KMS-11 (cell line): Measurements from ENCODE around the gene TREM1.
A peak's percentile ranks its signal among the peaks of the same experiment; 100 is the strongest.

Source experiments
- H2AFZ ChIP-seq: fragments of 200-600 bp; sonication (generic); 2 replicates; pipeline ENCODE4 v1.6.1; 2016; ENCODE audit warnings: antibody characterized with exemption, mixed run types, low read depth
- H3K27ac ChIP-seq: fragments of 200-600 bp; sonication (generic); 2 replicates; pipeline ENCODE4 v1.6.1; 2016; ENCODE audit warnings: mild to moderate bottlenecking, mixed run types
- H3K27me3 ChIP-seq: fragments of 200-600 bp; sonication (generic); 2 replicates; pipeline ENCODE4 v1.6.1; 2017; ENCODE audit warnings: mild to moderate bottlenecking, low read depth, mixed run types, moderate library complexity; ENCODE audit not compliant: insufficient read depth
- H3K36me3 ChIP-seq: fragments of 200-600 bp; sonication (generic); 2 replicates; pipeline ENCODE4 v1.6.1; 2017; ENCODE audit warnings: mild to moderate bottlenecking, mixed run types; ENCODE audit not compliant: insufficient read depth
- H3K4me1 ChIP-seq: fragments of 200-600 bp; sonication (generic); 2 replicates; pipeline ENCODE4 v1.6.1; 2016; ENCODE audit warnings: mild to moderate bottlenecking, low read depth, mixed run types; ENCODE audit not compliant: poor library complexity, severe bottlenecking
- H3K4me2 ChIP-seq: fragments of 200-600 bp; sonication (generic); 2 replicates; pipeline ENCODE4 v1.7.0; 2016; ENCODE audit warnings: mild to moderate bottlenecking, mixed run types
- H3K4me3 ChIP-seq: fragments of 200-600 bp; sonication (generic); IDR thresholded peaks from 2 replicates; pipeline ENCODE4 v1.6.1; 2017; ENCODE audit warnings: low read depth, low read length, mixed read lengths; ENCODE audit not compliant: insufficient read depth
- H3K79me2 ChIP-seq: fragments of 200-600 bp; sonication (generic); 2 replicates; pipeline ENCODE4 v1.6.1; 2016; ENCODE audit warnings: low read depth, mixed run types; ENCODE audit not compliant: insufficient read depth
- H3K9ac ChIP-seq: fragments of 200-600 bp; sonication (generic); 2 replicates; pipeline ENCODE4 v1.6.1; 2016; ENCODE audit warnings: mild to moderate bottlenecking, mixed run types
- H4K20me1 ChIP-seq: fragments of 200-600 bp; sonication (generic); 2 replicates; pipeline ENCODE4 v1.6.1; 2016; ENCODE audit warnings: mild to moderate bottlenecking, mixed run types; ENCODE audit not compliant: insufficient read depth
- CTCF ChIP-seq: fragments of 200-600 bp; sonication (generic); conservative IDR thresholded peaks from 2 replicates; pipeline ENCODE4 v1.6.1; 2017; ENCODE audit warnings: low read depth, mild to moderate bottlenecking, antibody characterized with exemption, low read length, moderate library complexity, mixed read lengths

The TREM1 gene

GRCh38 chr6:41318261-41318653 is 31.8 kb upstream of the TREM1 start:
- Histone ChIP-seq H3K4me2 (peak overlapping the region; percentile 44; the same call in 1 of the 2 replicates), H4K20me1 (no peaks in the 10 kb centered on the region), H3K27me3 (no peaks in the 10 kb centered on the region), H2AFZ (peak overlapping the region; percentile 80), H3K4me3 (no peak overlapping the region), H3K27ac (no peak overlapping the region), H3K9ac (peak overlapping the region; percentile 38), H3K79me2 (no peaks in the 10 kb centered on the region), H3K4me1 (no peaks in the 10 kb centered on the region), H3K36me3 (no peaks in the 10 kb centered on the region)
- TF ChIP-seq CTCF, result no peak

- Histone ChIP-seq H3K36me3 (no peaks in the 10 kb centered on the region), H3K4me2 (no peak overlapping the region), H3K79me2 (no peaks in the 10 kb centered on the region), H3K4me3 (no peak overlapping the region), H2AFZ (no peak overlapping the region), H4K20me1 (no peaks in the 10 kb centered on the region), H3K9ac (no peak overlapping the region), H3K4me1 (no peaks in the 10 kb centered on the region), H3K27me3 (no peaks in the 10 kb centered on the region), H3K27ac (no peak overlapping the region)
- no peak for TF ChIP-seq CTCF
Observed at GRCh38 chr6:41315943-41316620, 29.6 kb upstream of the TREM1 start.

DNA sequence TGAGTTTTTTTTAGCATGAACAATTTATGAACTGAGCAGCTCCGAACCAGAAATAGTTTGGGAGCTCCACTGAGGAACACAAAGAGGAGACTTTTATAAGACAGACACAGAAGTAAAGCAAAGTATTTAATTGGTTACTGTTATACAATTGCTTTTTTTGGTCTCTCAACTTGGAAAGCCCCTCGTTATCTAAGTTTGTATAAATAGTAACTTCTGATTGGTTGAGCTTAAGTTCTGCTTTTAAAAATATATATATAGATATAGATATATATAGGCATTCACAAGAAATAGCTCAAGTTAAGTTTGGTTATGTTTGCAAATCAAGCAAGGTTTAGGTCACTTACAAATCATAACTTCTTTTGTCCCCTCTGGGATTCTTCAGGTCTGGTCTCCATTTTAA is 28.7 kb upstream of the TREM1 start:
- Histone ChIP-seq H3K79me2 (no peaks in the 10 kb centered on the region), H3K4me2 (no peak overlapping the region), H4K20me1 (no peaks in the 10 kb centered on the region), H3K9ac (no peak overlapping the region), H3K4me1 (no peaks in the 10 kb centered on the region), H2AFZ (no peak overlapping the region), H3K27me3 (no peaks in the 10 kb centered on the region), H3K36me3 (no peaks in the 10 kb centered on the region), H3K4me3 (no peak overlapping the region), H3K27ac (no peak overlapping the region)
- no peak for TF ChIP-seq CTCF

DNA sequence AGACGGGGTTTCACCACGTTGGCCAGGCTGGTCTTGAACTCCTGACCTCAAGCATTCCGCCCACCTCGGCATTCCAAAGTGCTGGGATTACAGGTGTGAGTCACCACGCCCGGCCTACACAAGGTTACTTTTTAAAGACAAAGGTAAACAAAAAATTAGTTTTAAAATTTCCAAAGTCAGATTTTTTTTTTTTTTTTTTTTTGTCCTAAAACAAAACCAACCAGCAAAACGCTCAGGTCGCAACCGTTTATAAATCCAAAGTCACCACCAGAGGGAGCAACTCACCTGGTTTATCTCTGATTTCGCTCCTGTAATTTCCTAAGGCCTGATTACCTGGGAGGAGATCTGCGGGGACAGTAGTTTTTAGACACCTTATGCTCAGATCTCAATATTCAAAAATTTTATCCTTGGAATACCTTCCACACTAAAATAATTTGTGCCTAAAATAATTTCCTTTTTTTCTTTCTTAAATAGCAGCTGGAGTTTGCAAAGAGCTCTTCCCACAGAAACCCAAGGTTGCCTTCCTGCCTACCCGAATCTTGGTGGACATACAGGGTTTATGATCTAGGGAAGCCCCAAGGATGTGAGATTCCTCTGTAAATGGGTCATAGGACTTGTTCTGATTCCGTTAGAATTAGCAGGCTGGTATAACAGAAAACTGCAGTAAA is 19.8 kb upstream of the TREM1 start:
- no peak overlapping the region for H3K4me2 ChIP-seq
- no peaks in the 10 kb centered on the region for H3K4me1 ChIP-seq
- H3K79me2 ChIP-seq, result no peaks in the 10 kb centered on the region
- TF ChIP-seq CTCF, result peak; percentile 69
- no peak overlapping the region for H3K27ac ChIP-seq
- H3K9ac ChIP-seq, result no peak overlapping the region
- H3K27me3 ChIP-seq, result no peaks in the 10 kb centered on the region
- H4K20me1 ChIP-seq, result no peaks in the 10 kb centered on the region
- no peak overlapping the region for H3K4me3 ChIP-seq
- H2AFZ ChIP-seq, result no peak overlapping the region
- no peaks in the 10 kb centered on the region for H3K36me3 ChIP-seq
